Thymus (tissue), 11 donors: ENCODE data around the gene MYBL2. TPM values are rescaled to one million over a fixed set of nuclear protein-coding genes. Genes with fewer than 3 reads are reported as not detected.
A peak's percentile ranks its signal among the peaks of the same experiment; 100 is the strongest.

ENCODE experiments used
- DNase-seq, 9 donors: peaks; one replicate each; pipeline ENCODE4 v3.0.0-alpha.2; 2013; ENCODE audit warnings: low spot score in 9 of 9, low read depth in 6 of 9, missing footprints in 1 of 9
- H3K27ac ChIP-seq, 2 donors: one replicate each; pipeline ENCODE4 v1.5.1; 2013; ENCODE audit warnings: control low read depth in 1 of 2, low read depth in 1 of 2, low read length in 1 of 2, mild to moderate bottlenecking in 1 of 2, moderate library complexity in 1 of 2
- H3K27me3 ChIP-seq, 2 donors: one replicate each; pipeline ENCODE4 v1.5.1; 2013; ENCODE audit warnings: low read length in 1 of 2; ENCODE audit not compliant: control insufficient read depth in 2 of 2, insufficient read depth in 1 of 2
- H3K36me3 ChIP-seq, 2 donors: one replicate each; pipeline ENCODE4 v1.5.1; 2013; ENCODE audit warnings: low read length in 1 of 2, mild to moderate bottlenecking in 1 of 2, moderate library complexity in 1 of 2; ENCODE audit not compliant: control insufficient read depth in 2 of 2, insufficient read depth in 2 of 2
- H3K4me1 ChIP-seq, 2 donors: one replicate each; pipeline ENCODE4 v1.5.1; 2013; ENCODE audit warnings: low read length in 2 of 2; ENCODE audit not compliant: control insufficient read depth in 2 of 2, insufficient read depth in 2 of 2
- H3K4me3 ChIP-seq, 2 donors: one replicate each; pipeline ENCODE4 v1.5.1; 2013; ENCODE audit warnings: low read length in 2 of 2, control low read depth in 1 of 2, mild to moderate bottlenecking in 1 of 2
- H3K9me3 ChIP-seq, 2 donors: one replicate each; pipeline ENCODE4 v1.5.1; 2013; ENCODE audit warnings: low read length in 1 of 2, mild to moderate bottlenecking in 1 of 2; ENCODE audit not compliant: control insufficient read depth in 2 of 2, insufficient read depth in 1 of 2
- WGBS: extraction: QIAGEN DNeasy Blood & Tissue Kit; methylation state at CpG from one replicate; pipeline ENCODE4 v1.1.7; 2013; 5-methylcytosine and 5-hydroxymethylcytosine counted together
- polyA plus RNA-seq: library from polyadenylated mRNA; stranded (reverse); fragments of 200-250 nt; gene quantifications from one replicate; pipeline ENCODE4 v1.2.3, GENCODE V29; 2013
- total RNA-seq: library from RNA; stranded (reverse); fragments of 120-200 nt; gene quantifications from one replicate; pipeline ENCODE4 v1.2.4, GENCODE V29; 2013
- donor health status: healthy.

Gene MYBL2
- total and polyA plus RNA-seq, 2 donors: 2.4 to 28.8 TPM

DNA sequence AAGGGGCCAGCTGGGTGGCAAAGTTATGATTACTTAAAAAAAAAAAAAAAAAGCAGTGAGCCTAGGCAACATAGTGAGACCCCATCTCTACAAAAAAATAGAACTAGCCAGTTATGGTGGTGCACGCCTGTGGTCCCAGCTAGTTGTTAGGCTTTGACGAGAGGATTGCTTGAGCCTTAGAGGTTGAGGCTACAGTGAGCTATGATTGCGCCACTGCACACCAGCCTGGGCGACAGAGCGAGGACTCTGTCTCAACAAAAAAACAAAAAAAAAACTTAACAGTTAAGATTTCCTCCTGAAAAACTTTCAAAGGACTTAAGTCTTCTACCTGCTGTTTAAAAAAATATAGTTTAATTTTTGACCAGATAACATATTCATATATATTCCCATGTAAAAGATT is 57.5 kb downstream of the MYBL2 start:
- no peak for DNase-seq
- H3K36me3 ChIP-seq: no peaks in the 10 kb centered on the region
- H3K4me3 ChIP-seq: no peak overlapping the region
- 92% methylated on average over 5 of the region's 5 CpGs for WGBS
- H3K4me1 ChIP-seq: peaks cover 9 to 21% of the 10 kb centered on the region in 2 donors
- no peaks in the 10 kb centered on the region for H3K9me3 ChIP-seq
- no peaks in the 10 kb centered on the region for H3K27me3 ChIP-seq
- H3K27ac ChIP-seq: no peak overlapping the region

DNA sequence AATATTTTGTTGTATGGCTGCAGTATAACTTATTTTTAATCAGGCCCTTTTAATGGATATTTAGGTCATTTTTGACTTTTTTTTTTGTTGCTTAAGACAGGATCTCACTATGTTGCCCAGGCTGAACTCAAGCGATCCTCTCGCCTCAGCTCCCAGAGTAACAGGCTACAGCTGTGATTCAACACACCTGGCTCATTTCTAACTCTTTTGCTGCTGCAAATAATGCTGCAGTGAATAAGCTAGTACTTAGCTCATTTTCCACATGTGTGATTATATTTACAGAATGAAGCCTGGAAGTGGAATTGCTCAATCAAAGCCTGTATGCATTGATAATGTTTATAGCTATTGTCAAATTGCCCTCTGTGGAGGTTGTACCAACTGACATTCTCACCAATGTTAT is 58.8 kb downstream of the MYBL2 start:
- H3K4me1 ChIP-seq: peaks cover 9 to 21% of the 10 kb centered on the region in 2 donors
- no peaks in the 10 kb centered on the region for H3K27me3 ChIP-seq
- no peak for DNase-seq
- no peaks in the 10 kb centered on the region for H3K9me3 ChIP-seq
- no peak overlapping the region for H3K27ac ChIP-seq
- no peak overlapping the region for H3K4me3 ChIP-seq
- H3K36me3 ChIP-seq: no peaks in the 10 kb centered on the region
- WGBS: 97% methylated on average over 2 of the region's 2 CpGs

GRCh38 chr20:43726333-43726732 is 59.4 kb downstream of the MYBL2 start:
- no peaks in the 10 kb centered on the region for H3K9me3 ChIP-seq
- H3K4me1 ChIP-seq: peaks cover 6 to 17% of the 10 kb centered on the region in 2 donors
- no peak overlapping the region for H3K4me3 ChIP-seq
- H3K27ac ChIP-seq: no peak overlapping the region
- WGBS: 92% methylated on average over 10 of the region's 10 CpGs
- H3K36me3 ChIP-seq: no peaks in the 10 kb centered on the region
- H3K27me3 ChIP-seq: no peaks in the 10 kb centered on the region
- DNase-seq: no peak

DNA sequence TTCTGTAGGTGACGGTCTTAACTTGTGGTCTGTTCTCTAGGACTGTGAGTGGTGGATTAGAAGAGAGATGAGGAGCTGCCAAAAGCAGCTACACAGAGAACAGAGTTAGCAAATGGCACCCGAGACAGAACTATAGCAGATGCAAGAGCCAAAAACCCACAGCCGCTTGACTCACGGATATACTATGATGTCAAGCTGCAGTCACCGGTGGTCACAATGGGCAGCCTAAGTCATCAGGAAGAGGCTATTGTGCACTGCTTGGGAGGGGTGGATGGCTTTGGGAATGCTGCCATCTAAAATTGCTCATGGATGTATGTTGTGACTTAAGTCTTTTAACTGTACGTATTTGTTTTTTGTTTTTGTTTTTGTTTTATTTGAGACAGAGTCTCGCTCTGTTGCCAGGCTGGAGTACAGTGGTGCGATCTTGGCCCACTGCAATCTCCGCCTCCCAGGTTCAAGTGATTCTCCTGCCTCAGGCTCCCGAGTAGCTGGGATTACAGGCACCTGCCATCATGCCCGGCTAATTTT is 60.0 kb downstream of the MYBL2 start, which contains the start of gene GTSF1L:
GTSF1L (minus strand) TSS at position 192 of the 528 bp plus-strand sequence. CDS start 308 bp downstream, outside the sequence.
- 88% methylated on average over 11 of the region's 11 CpGs for WGBS

DNA sequence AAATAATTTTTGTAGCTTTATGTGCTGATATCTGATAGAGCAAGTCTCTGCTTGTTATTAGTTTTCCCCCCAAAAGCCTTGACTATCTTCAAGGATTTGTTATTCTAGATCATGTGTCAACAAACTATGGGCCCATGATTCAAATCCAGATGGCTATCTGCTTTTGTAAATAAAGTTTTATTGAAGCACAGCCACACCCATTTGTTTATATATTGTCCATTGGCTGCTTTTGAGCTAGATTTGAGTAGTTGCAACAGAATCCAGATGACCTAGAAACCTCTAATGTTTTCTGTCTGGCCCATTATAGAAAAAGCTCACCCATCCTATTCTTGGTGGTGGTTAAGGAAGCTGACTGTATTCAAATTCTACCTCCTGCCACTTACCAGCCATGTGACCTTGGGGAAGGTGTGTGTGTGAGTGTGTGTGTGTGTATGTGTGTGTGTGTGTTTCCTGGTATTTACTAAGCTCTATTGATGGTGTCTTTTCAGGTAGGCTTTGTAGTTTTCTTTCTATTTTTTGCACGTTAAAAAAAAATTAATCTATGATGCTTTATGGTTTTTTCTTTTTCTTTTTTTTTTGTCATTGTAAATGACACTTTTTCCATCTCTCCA is 61.2 kb downstream of the MYBL2 start:
- H3K36me3 ChIP-seq: no peaks in the 10 kb centered on the region
- WGBS: 88% methylated on average over 1 of the region's 1 CpG
- H3K4me3 ChIP-seq: no peak overlapping the region
- no peaks in the 10 kb centered on the region for H3K9me3 ChIP-seq
- DNase-seq: peak in 1 of 9 donors; percentile 51
- no peaks in the 10 kb centered on the region for H3K27me3 ChIP-seq
- no peak overlapping the region for H3K27ac ChIP-seq
- H3K4me1 ChIP-seq: peaks cover 0 to 6% of the 10 kb centered on the region in 2 donors

More for the DNA sequence above, 60.0 kb downstream of the MYBL2 start, which contains the start of gene GTSF1L:
- H3K36me3 ChIP-seq: no peaks in the 10 kb centered on the region
- H3K27ac ChIP-seq: no peak within 1 kb of the TSS
- no peak for DNase-seq
- H3K4me3 ChIP-seq: no peak within 1 kb of the TSS
- H3K9me3 ChIP-seq: no peaks in the 10 kb centered on the region
- H3K4me1 ChIP-seq: peaks cover under 1 to 11% of the 10 kb centered on the region in 2 donors
- no peaks in the 10 kb centered on the region for H3K27me3 ChIP-seq

DNA sequence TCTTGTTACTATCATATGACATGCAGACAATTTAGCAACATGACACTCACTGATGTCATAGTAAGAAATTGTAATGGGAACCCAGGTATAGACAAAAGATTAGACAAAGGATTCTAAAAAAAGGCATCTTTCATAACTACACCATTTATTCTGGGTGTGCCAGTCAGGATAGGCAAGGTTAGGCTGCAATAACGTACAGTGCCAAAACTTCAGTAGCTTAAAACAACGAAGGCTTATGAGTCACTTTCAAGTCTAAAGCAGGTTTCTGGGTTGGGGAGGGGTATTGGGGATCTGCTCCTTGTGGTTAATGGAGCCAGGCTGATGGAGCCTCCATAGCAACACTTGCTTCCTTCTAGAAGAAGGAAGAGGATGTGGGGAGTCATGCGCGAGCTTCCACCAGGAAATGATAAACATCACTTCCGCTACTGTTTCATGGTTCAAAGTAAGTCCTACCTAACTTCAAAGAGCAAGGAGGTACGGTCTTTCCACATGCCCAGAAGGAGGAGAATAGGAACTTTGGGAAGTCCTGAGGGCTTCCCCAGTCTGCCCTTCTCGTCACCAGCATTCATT is 61.9 kb downstream of the MYBL2 start:
- Histone ChIP-seq H3K27me3 (no peaks in the 10 kb centered on the region), H3K4me1 (peaks cover 0 to 6% of the 10 kb centered on the region in 2 donors), H3K27ac (no peak overlapping the region), H3K4me3 (no peak overlapping the region), H3K9me3 (no peaks in the 10 kb centered on the region), H3K36me3 (no peaks in the 10 kb centered on the region)
- DNase-seq: no peak
- 72% methylated on average over 7 of the region's 7 CpGs for WGBS

GRCh38 chr20:43731469-43731868 is 64.6 kb downstream of the MYBL2 start:
- peaks cover 0 to 6% of the 10 kb centered on the region in 2 donors for H3K4me1 ChIP-seq
- no peaks in the 10 kb centered on the region for H3K36me3 ChIP-seq
- no peak for DNase-seq
- no peaks in the 10 kb centered on the region for H3K27me3 ChIP-seq
- H3K4me3 ChIP-seq: no peak overlapping the region
- no peaks in the 10 kb centered on the region for H3K9me3 ChIP-seq
- WGBS: 91% methylated on average over 7 of the region's 7 CpGs
- H3K27ac ChIP-seq: no peak overlapping the region

DNA sequence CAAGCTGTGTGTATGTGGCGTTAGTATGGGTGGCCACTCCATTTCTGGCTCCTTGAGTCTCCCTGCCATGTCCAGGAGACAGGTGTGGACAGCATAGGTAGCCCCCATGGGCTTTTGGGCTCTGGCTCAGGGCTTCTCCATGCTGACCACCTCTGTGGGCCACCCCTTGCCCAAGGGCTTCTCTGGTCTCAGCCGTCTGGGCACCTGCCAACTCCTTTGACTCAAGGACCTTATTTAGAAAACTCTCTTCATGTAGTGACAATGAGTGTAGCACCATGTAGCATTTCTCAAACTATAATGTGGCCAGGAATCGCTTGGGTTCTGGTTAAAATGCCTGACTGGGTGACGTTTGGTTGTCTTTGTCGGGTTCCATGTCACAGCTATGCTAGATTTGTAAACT is 65.0 kb downstream of the MYBL2 start:
- H3K27me3 ChIP-seq: no peaks in the 10 kb centered on the region
- WGBS: 93% methylated on average over 5 of the region's 5 CpGs
- no peak overlapping the region for H3K4me3 ChIP-seq
- no peaks in the 10 kb centered on the region for H3K9me3 ChIP-seq
- DNase-seq: no peak
- no peak overlapping the region for H3K27ac ChIP-seq
- H3K4me1 ChIP-seq: peaks cover 0 to 6% of the 10 kb centered on the region in 2 donors
- no peaks in the 10 kb centered on the region for H3K36me3 ChIP-seq

- Histone ChIP-seq H3K4me3 (no peak overlapping the region), H3K4me1 (no peaks in the 10 kb centered on the region), H3K9me3 (no peaks in the 10 kb centered on the region), H3K27me3 (peaks cover 0 to 2% of the 10 kb centered on the region in 2 donors), H3K27ac (no peak overlapping the region), H3K36me3 (no peaks in the 10 kb centered on the region)
- DNase-seq: no peak
- WGBS: 64% methylated on average over 2 of the region's 2 CpGs
Observed at GRCh38 chr20:43736588-43737158, 69.8 kb downstream of the MYBL2 start.
